DMS114 treated with DMSO at 0.1 percent for 48 hours (cell line): ENCODE measurements around the gene EFCAB6.
"Not testable (repeated sequence)": the region's sequence is repeated elsewhere in the genome, so short reads cannot be mapped to it uniquely, and the experiment has no call there.

Experiments
- DNase-seq: peaks from one replicate; lab custom pipeline; 2025; ENCODE audit not compliant: unreplicated experiment; lab: John Stamatoyannopoulos, UW

The EFCAB6 gene

DNA sequence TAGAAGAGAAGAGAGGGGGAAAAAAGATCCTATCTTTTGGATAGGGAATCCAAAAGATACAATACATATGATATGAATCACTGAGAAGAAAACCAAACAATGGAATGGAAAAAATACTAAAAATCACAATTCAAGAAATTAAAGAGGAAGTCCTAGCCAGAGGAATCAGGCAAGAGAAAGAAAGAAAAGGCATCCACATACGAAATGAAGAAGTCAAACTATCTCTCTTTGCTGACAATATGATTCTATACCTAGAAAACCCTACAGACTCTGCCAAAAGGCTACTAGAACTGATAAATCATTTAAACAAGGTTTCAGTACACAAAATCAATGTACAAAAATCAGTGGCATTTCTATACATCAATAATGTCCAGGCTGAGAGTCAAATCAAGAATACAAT lies 91.4 kb downstream of the EFCAB6 start:
- DNase-seq: no peak

DNA sequence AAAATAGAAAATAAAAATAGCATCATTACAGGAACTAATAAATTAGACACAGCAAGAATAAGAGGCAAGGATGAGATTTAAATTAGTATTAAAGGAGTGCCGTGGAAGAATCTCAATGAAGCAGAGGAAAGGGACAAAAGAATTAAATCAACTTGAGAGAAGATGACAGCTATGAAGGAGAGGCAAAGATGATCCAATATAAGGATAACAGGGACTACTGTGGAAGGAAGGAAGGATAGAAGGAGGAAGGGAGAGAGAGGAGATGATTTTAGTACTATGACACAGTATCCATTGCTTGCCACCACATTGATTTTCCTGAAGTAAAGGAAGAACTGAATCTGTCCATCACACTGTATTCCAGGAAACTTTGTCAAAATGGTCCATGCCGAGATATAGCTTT lies 98.0 kb downstream of the EFCAB6 start:
- no peak for DNase-seq

- no peak for DNase-seq
Observed at GRCh38 chr22:43711681-43712080, 100.4 kb downstream of the EFCAB6 start.

- no peak for DNase-seq
Observed at GRCh38 chr22:43707648-43708047, 104.5 kb downstream of the EFCAB6 start.

- no peak for DNase-seq
Observed at GRCh38 chr22:43706571-43707328, 105.4 kb downstream of the EFCAB6 start.

DNA sequence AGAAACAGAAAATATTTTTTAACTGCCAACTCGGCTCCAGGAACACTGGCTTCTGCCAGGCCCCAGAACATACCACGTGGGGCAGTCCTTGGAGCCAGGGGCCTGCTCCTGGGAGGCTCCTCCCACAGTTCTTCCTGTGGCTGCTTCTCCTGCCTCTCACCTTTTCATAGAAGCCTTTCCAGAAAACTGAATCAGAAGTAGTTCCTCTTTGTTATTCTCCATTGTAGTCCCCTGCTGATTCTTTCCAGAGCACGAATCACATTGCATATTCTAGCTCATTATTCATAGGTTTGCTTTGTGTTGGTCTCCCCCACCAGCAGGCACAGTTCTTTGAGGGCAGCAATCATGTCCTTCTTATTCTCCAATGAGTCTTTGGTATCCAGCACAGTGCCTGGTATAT lies 106.0 kb downstream of the EFCAB6 start:
- no peak for DNase-seq

DNA sequence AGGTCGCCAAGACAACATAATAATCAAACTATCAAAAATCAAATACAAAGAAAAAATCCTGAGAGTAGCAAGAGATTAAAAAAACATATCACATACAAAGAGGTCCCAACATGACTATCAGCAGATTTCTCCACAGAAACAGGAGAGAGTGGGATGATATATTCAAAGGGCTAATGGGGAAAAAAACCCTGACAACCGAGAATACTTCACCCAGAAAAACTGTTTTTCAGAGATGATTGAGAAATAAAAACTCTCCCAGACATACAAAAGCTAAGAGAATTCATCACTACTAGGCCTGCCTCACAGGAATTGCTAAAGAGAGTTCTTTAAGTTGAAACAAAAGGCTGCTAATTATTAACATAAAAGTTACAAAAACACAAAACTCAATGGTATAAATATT lies 108.1 kb downstream of the EFCAB6 start:
- DNase-seq: no peak

- no peak for DNase-seq
Observed at GRCh38 chr22:43698403-43698802, 113.7 kb downstream of the EFCAB6 start.

DNA sequence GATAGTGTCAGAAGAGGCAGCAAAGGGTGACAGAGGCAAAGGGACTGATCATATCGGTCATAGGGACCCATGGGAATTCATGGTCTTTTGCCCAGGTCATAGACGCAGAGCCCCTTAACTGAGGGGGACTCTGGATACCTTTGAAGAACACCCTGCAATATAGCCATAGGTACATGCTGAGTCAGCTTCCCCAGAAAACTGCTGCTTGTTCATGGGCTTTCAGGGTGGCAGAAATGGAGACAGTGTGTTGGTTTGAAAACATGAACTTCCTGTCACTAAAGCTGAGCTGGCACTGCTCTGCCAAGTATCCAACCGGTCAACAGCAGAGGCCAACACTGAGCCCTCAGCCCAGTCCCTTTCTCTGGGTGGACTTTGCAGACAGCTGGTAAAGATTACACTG lies 114.2 kb downstream of the EFCAB6 start:
- DNase-seq: no peak

DNA sequence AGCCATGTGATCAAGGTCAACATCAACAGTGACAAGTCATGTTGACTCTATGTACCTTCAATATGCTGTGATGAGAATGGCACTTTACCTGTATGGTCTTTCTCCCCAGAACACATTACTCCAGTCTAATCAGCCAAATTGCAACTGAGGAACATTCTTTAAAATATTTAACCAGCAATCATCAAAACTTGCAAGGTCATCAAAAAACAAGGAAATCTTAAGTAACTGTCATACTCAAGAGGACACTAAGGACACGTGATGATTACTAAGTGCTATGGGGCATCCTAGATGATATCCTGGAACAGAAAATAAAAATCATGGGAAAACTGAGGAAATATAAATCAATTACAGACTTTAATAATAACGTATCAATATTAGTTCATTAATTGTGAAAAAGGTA lies 118.9 kb downstream of the EFCAB6 start:
- DNase-seq: no peak

DNA sequence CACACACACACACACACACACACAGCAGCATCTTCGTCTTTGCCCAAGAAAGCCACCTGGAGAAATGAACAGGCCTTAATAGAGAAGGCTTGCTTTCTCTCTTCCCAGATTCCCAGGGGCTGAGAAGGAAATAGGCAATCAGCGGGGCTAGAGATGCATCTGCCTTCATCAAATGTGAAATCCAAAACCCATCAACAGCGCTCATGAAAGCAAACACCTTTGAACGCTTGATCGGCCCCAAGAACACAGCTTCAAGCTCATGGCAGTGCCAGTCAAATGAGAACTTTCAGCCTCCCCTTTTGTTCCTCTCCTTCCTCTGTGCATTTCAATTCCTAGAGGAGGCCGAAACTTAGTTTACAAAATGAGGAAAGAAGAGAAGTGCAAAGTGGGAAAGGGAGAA lies 122.7 kb downstream of the EFCAB6 start:
- DNase-seq: no peak

- no peak for DNase-seq
Observed at GRCh38 chr22:43682851-43683250, 129.3 kb downstream of the EFCAB6 start.

DNA sequence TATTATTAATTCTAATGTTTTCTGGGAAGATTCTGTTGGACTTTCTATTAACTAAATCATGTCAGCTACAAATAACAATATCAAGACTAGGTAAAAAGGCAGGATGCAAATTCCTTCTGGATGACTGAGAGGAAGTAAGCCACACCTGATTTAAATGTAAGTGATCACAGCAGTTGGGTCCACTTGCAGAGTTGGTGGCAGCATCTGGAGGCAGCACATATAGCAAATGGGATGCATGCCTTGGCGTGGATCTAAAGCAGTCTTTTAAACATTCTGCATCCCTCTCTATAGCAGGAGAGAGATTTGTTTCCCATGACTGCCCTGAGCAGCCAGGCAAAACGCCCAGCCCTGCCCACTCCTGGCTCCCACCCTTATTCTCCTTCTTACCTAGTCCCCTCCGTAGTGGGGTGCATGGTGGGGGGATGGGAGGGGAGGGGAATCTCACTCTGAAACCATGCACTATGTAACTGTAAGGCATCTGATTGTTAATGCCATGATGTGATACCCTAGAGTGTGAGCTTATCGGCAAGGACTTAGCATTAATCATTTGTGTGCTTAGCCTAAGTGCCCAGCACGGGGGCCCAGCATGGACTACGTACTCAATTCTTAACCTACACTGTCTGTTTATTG lies 130.3 kb downstream of the EFCAB6 start:
- no peak for DNase-seq

DNA sequence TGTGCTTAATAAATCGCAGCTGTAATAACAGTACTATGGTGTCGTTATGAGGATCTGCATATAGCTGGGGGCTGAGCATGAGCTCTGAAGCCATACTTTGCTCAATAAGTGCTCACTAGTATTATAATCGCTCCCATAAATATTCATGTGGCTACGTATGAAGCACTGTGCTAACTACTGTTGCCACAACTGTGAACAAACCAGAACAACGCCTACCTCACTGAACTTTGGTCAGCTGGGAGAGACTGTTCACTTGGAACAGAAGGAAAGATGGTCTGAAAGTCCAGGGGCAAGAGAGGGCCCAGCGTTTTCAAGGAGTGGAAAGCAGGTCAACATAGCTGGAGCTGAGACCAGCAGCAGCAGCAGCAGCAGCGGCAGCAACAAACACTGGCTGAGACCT lies 141.6 kb downstream of the EFCAB6 start:
- no peak for DNase-seq

DNA sequence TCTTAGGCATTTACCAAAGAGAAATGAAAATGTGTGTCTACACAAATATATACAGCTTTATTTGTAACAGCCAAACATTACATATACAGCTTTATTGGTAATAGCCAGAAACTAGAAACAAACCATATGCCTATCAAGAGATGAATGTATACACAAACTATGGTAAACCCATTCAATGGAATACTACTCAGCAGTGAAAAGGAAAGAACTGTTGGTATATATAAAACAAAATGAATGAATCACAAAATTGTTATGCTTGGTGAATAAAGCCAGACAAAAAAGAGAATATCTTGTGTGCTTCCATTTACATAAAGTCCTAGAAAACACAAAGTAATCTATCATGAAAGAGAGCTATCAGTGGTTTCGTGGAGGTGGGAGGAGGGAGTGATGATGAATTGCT lies 142.9 kb downstream of the EFCAB6 start:
- DNase-seq: no peak

DNA sequence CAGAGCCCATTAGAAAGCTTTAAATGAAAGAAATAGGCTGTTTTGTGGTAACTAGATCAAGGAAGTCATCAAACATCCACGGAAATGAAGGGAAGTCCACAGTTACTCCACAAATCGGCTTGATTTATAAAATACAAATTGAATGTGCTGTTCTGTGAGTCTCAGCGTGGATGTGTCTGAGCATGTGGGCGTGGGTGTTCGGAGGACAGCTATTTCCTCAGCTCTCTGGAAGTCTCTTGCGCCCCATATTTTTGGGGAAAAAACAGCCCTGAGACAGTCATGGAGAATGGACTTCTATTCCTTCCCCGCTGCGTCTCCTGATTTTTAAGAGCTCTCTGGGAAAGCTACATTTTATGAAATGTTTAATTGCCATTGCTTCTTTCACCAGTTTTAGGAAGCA lies 144.4 kb downstream of the EFCAB6 start:
- no peak for DNase-seq

GRCh38 chr22:43666457-43666856 lies 145.6 kb downstream of the EFCAB6 start:
- DNase-seq: no peak

DNA sequence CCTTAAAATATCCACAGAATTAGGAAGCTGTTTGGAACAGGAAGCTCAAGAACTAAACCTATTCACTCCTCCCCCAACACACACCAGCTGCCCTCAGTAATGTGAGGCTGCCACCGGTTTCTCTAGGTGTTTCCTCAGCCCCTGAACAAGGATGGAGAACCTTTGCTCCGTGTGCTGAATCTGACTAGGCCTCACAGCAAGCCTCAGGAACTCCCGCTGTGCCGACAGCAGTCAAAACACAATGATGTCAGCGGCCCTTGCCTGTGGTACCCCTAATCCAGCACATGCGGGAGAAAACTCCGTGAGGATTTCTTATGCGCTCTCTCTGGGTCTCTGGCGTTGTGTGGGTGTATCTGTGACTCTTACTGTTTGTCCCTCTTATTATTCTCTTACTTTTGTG lies 153.3 kb downstream of the EFCAB6 start:
- DNase-seq: no peak

DNA sequence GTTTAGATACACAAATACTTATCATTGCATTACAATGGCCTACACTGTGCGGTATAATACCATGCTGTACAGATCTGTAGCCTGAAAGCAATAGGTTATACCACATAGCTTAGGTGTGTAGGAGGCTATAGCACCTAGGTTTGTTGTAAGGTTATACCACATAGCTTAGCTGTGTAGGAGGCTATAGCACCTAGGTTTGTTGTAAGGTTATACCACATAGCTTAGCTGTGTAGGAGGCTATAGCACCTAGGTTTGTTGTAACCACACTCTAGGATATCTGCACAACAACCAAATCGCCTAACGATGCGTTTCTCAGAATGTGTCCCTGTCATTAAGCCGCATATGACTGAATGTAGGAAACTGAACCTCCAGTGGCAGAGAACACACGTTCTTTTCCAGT lies 155.5 kb downstream of the EFCAB6 start:
- not testable (repeated sequence) for DNase-seq

DNA sequence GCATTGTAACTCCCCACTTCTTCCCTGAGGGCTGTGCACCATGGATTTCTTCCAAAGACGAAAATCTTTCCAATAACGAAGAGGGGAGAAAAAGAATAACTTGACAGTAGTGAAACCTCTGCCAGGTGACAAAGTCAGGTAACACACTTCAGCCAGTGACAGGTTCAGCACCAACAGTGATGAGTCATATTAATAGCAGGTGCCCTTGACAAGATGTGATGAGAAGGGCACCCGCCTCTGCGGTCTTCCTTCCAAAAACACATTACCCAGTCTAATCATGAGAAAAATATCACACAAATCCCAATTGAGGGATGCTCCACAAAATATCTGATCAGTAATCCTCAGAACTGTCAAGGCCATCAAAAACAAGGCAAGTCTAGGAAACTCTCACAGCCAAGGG lies 157.8 kb downstream of the EFCAB6 start:
- no peak for DNase-seq

GRCh38 chr22:43652845-43653244 lies 159.3 kb downstream of the EFCAB6 start:
- DNase-seq: no peak

DNA sequence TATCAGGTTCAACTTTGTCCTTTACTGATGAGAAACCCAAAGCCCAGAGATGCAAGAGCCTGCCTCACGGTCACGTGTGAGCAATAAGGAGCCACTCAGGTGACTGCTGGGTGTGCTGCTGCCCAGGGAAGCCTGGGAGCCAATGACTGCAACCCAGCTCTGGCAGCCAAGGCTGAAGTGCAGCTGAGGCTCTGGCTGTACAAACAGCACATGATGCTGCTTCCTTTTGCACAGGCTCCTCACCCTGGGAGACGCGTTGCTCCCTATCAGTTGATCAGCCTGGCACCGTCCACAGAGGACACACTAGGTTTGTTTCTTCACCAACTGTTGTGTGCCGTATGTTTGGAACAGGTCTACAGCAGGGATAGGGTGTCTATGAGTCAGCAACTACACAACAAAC lies 168.7 kb downstream of the EFCAB6 start:
- DNase-seq: no peak
